Pericardium fibroblast (primary cell): ENCODE data around the gene GTF2IRD2. TPM values are rescaled to one million over a fixed set of nuclear protein-coding genes. Genes with fewer than 3 reads are reported as not detected.

Experiments
- total RNA-seq: library from RNA; depleted of rRNA; stranded (reverse); fragments of >200 nt; gene quantifications from 2 replicates; pipeline ENCODE4 v1.2.3, GENCODE V29; 2015

The GTF2IRD2 gene
- total RNA-seq, result 3.5 and 6.5 TPM in 2 replicates

GRCh38 chr7:74850833-74851721 is at the start of gene GTF2IRD2:
TSS of gene GTF2IRD2 (minus strand) at chr7:74851605. CDS start at chr7:74836378, 15,227 bp downstream.

GRCh38 chr7:74773760-74774750 is 77.3 kb downstream of the GTF2IRD2 start, which contains the start of gene NCF1:
TSS of gene NCF1 (plus strand) at chr7:74774011. CDS start at chr7:74774032, 21 bp downstream.

Other genes starting within 250 kb of the GTF2IRD2 start
- 69.3 and 78.0 TPM in 2 replicates for gene GTF2I, start 193.9 kb downstream of the GTF2IRD2 start, total RNA-seq
- not detected in 2 replicates for gene NCF1, start 77.6 kb downstream of the GTF2IRD2 start, total RNA-seq
- 16.0 and 19.7 TPM in 2 replicates for gene CASTOR2, start 113.1 kb upstream of the GTF2IRD2 start, total RNA-seq
- 34.3 and 45.9 TPM in 2 replicates for gene RCC1L, start 222.2 kb upstream of the GTF2IRD2 start, total RNA-seq
- gene GTF2IRD2B, start 241.0 kb upstream of the GTF2IRD2 start, total RNA-seq, result 25.7 and 45.4 TPM in 2 replicates